Endothelial cell of umbilical vein (primary cell): ENCODE results near the gene COL4A1. TPM values are rescaled to one million over a fixed set of nuclear protein-coding genes. Genes with fewer than 3 reads are reported as not detected.

Source experiments
- BruUV-seq: library from RNA; stranded (reverse); fragments of 400-500 nt; replicated peaks from 2 replicates; lab custom pipeline; 2021; lab: Mats Ljungman, UMichigan
- CTCF ChIA-PET: fragments of 300-600, 350-600 bp; sonication (Branson Sonifier 250); formaldehyde crosslinking; loops from one replicate; lab custom pipeline; 2021; ENCODE audit warnings: antibody characterized with exemption, inconsistent platforms; lab: Charles Lee
- POLR2A ChIA-PET: fragments of 300-600, 350-600 bp; sonication (Branson Sonifier 250); formaldehyde crosslinking; loops from one replicate; lab custom pipeline; 2021; ENCODE audit warnings: antibody characterized with exemption, inconsistent platforms; lab: Charles Lee
- DNase-seq: peaks from one replicate; pipeline ENCODE4 v3.0.0-alpha.2; 2011; ENCODE audit warnings: low read depth, low spot score
- FAIRE-seq: peaks from 2 replicates; lab custom pipeline; 2011; peaks lifted over from hg19 to GRCh38; lab: Jason Lieb, UNC
- H2AFZ ChIP-seq: 2 replicates; pipeline ENCODE4 v1.6.0; 2012; ENCODE audit warnings: low read depth, low read length, control low read depth, inconsistent platforms
- H3K27ac ChIP-seq: 2 replicates; pipeline ENCODE4 v1.5.1; 2011; ENCODE audit warnings: low read depth, mild to moderate bottlenecking, control low read depth, low read length, moderate library complexity; ENCODE audit not compliant: insufficient read depth
- H3K27me3 ChIP-seq, 2 experiments: 2 replicates each; pipeline versions ENCODE4 v1.6.0 to v1.6.1; 2011; ENCODE audit warnings: low read length in 2 of 2, mixed read lengths in 1 of 2; ENCODE audit not compliant: control insufficient read depth in 2 of 2, insufficient read depth in 2 of 2
- H3K36me3 ChIP-seq, 2 experiments: 2 replicates in 1 of 2; 3 replicates in 1 of 2; pipeline ENCODE4 v1.5.1; 2011; ENCODE audit warnings: low read length in 2 of 2, mild to moderate bottlenecking in 1 of 2, moderate library complexity in 1 of 2; ENCODE audit not compliant: control insufficient read depth in 2 of 2, insufficient read depth in 2 of 2; ENCODE audit errors: extremely low read depth in 1 of 2
- H3K4me1 ChIP-seq: 3 replicates; pipeline ENCODE4 v1.5.1; 2011; ENCODE audit warnings: mild to moderate bottlenecking, low read length; ENCODE audit not compliant: control insufficient read depth, insufficient read depth; ENCODE audit errors: extremely low read depth
- H3K4me2 ChIP-seq: 2 replicates; pipeline ENCODE4 v1.6.1; 2011; ENCODE audit warnings: low read length, control low read depth, mixed read lengths; ENCODE audit not compliant: insufficient read depth
- H3K4me3 ChIP-seq, 3 experiments: fragments of 200-600 bp in 1 of 3; sonication (generic), shearing (Covaris generic) in 1 of 3; replicated peaks in 1 of 3; 2 replicates each; pipeline ENCODE4 v1.5.1; 2011 to 2016; ENCODE audit warnings: control low read depth in 3 of 3, low read length in 3 of 3, mild to moderate bottlenecking in 2 of 3, inconsistent platforms in 1 of 3, low read depth in 1 of 3, moderate library complexity in 1 of 3; ENCODE audit not compliant: insufficient read depth in 1 of 3
- H3K79me2 ChIP-seq: 2 replicates; pipeline ENCODE4 v1.6.0; 2012; ENCODE audit warnings: low read length, inconsistent platforms; ENCODE audit not compliant: control insufficient read depth, insufficient read depth
- H3K9ac ChIP-seq: replicated peaks from 2 replicates; pipeline ENCODE3; 2011; ENCODE audit warnings: low read length, control low read depth; ENCODE audit not compliant: insufficient read depth; ENCODE audit errors: extremely low read depth
- H3K9me1 ChIP-seq: replicated peaks from 3 replicates; pipeline ENCODE4 v1.6.0; 2011; ENCODE audit warnings: mild to moderate bottlenecking, low read length; ENCODE audit not compliant: control insufficient read depth, insufficient read depth; ENCODE audit errors: extremely low read depth
- H3K9me3 ChIP-seq: replicated peaks from 2 replicates; pipeline ENCODE4 v1.5.1; 2012; ENCODE audit warnings: low read length, inconsistent platforms; ENCODE audit not compliant: control insufficient read depth, insufficient read depth
- H4K20me1 ChIP-seq: replicated peaks from 2 replicates; pipeline ENCODE3; 2011; ENCODE audit warnings: mild to moderate bottlenecking, low read length; ENCODE audit not compliant: control insufficient read depth, insufficient read depth; ENCODE audit errors: extremely low read depth
- CTCF ChIP-seq, 2 donors: IDR thresholded peaks; 1 replicate in 1 of 2; 2 replicates in 1 of 2; pipeline ENCODE4 v1.5.1; 2011; ENCODE audit warnings: low read length in 2 of 2, mild to moderate bottlenecking in 2 of 2, moderate library complexity in 2 of 2, control low read depth in 1 of 2, inconsistent platforms in 1 of 2, low read depth in 1 of 2; ENCODE audit not compliant: insufficient read depth in 1 of 2; ENCODE audit errors: extremely low read depth in 1 of 2
- EZH2 ChIP-seq: IDR thresholded peaks from 2 replicates; pipeline ENCODE4 v1.6.1; 2012; ENCODE audit warnings: borderline replicate concordance, low read depth, mild to moderate bottlenecking, moderate library complexity, low read length, inconsistent platforms; ENCODE audit not compliant: severe bottlenecking
- FOS ChIP-seq: IDR thresholded peaks from 2 replicates; pipeline ENCODE4 v1.6.1; 2011; ENCODE audit warnings: mild to moderate bottlenecking, low read length, moderate library complexity, borderline replicate concordance; ENCODE audit not compliant: insufficient read depth
- GATA2 ChIP-seq: IDR thresholded peaks from 2 replicates; pipeline ENCODE4 v1.7.0; 2011; ENCODE audit warnings: low read depth, mild to moderate bottlenecking, moderate library complexity, mixed read lengths, low read length; ENCODE audit not compliant: insufficient read length, insufficient read depth
- JUN ChIP-seq: IDR thresholded peaks from 2 replicates; pipeline ENCODE4 v1.6.1; 2011; ENCODE audit warnings: borderline replicate concordance, low read depth; ENCODE audit not compliant: insufficient read length, insufficient read depth
- MAX ChIP-seq: IDR thresholded peaks from 2 replicates; pipeline ENCODE4 v1.6.1; 2011; ENCODE audit not compliant: insufficient read depth, insufficient read length
- MYC ChIP-seq: IDR thresholded peaks from one replicate; pipeline ENCODE4 v1.6.1; 2011; ENCODE audit warnings: mild to moderate bottlenecking, low read depth, low read length
- POLR2A ChIP-seq: IDR thresholded peaks from 2 replicates; pipeline ENCODE4 v1.6.1; 2012; ENCODE audit warnings: low read depth, mild to moderate bottlenecking, control low read depth, low read length
- POLR2AphosphoS5 ChIP-seq: IDR thresholded peaks from 2 replicates; pipeline ENCODE4 v1.6.1; 2012; ENCODE audit warnings: low read depth, mild to moderate bottlenecking, control low read depth, low read length, moderate library complexity; ENCODE audit not compliant: insufficient read depth
- dilution Hi-C: fragments of 300-500 bp; cut with MboI; formaldehyde crosslinking; loops from one replicate; pipeline ENCODE4 v1.15.0; 2019; ENCODE audit warnings: low sequenced_read_pairs; ENCODE audit not compliant: extremely low pct_ligation_motif_present
- intact Hi-C: fragments of 100-400 bp; cut with micrococcal nuclease; formaldehyde crosslinking; loops from one replicate; pipeline ENCODE4 v1.10.0; 2022
- polyA plus RNA-seq, 4 experiments: library from polyadenylated mRNA; depleted of rRNA in 3 of 4; stranded (reverse) in 3 of 4; unstranded in 1 of 4; fragments of >200 nt; gene quantifications; 2 replicates each; pipeline versions ENCODE4 v1.2.1 to v1.2.3, GENCODE V29; 2011 to 2012; ENCODE audit warnings: missing spikeins in 1 of 4
- total RNA-seq: library from RNA; stranded (reverse); gene quantifications from 2 replicates; pipeline ENCODE4 v1.2.3, GENCODE V29; 2021

The COL4A1 gene
- total and polyA plus RNA-seq, 2 donors (not counting 3 experiments of a cell fraction or from before 2014, with no cell fraction given): 384 to 1,119 TPM

DNA sequence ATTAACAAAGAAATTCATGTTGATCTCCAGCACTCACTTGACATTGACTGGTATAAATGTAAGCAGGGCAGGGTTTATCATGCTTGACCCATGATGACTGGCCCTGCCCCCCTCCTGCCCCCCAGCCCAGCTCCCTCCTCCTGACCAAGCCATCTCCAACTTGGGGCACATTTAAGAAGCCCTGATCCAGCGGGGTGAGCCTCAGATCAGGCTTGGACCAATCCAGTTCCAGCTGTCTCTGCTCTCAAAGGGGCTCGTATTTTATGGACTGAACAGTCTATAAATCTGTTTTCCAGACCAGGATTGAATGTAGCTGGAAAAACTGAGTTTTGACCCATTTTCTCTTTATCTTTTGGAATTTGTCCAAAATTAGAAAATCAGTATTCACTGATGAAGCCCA lies 100.0 kb downstream of the COL4A1 start:
- POLR2A ChIA-PET: no interaction called here
- peaks cover 20 to 24% of the 10 kb centered on the region in 2 experiments for H3K36me3 ChIP-seq
- CTCF ChIA-PET: no interaction called here

More for the DNA sequence above, 100.0 kb downstream of the COL4A1 start:
- H3K4me1 ChIP-seq: no peaks in the 10 kb centered on the region
- no peak overlapping the region for H3K9ac ChIP-seq
- DNase-seq (no peak), FAIRE-seq (no peak)
- H3K9me1 ChIP-seq: no peaks in the 10 kb centered on the region
- no peaks in the 10 kb centered on the region for H3K79me2 ChIP-seq
- TF ChIP-seq FOS (no peak), POLR2AphosphoS5 (no peak), GATA2 (no peak), MYC (no peak), JUN (no peak), EZH2 (no peak), MAX (no peak), CTCF (IDR thresholded peaks at IDR 0.05; ENCODE audit: extremely low read depth in 1 of 2, insufficient read depth in 1 of 2, low read depth in 1 of 2, low read length in 2 of 2) (no peak), POLR2A (no peak)
- H3K4me3 ChIP-seq: no peak overlapping the region
- intact Hi-C loops (no loop called here), dilution Hi-C loops (no loop called here)
- no peaks in the 10 kb centered on the region for H3K9me3 ChIP-seq
- no peak overlapping the region for H2AFZ ChIP-seq
- no peak overlapping the region for H3K27ac ChIP-seq
- H3K4me2 ChIP-seq: no peak overlapping the region
- H3K27me3 ChIP-seq: no peaks in the 10 kb centered on the region
- BruUV-seq: no TSS peak
- H4K20me1 ChIP-seq: no peaks in the 10 kb centered on the region
